ENCODE results near the gene CD72. TPM values are rescaled to one million over a fixed set of nuclear protein-coding genes. Genes with fewer than 3 reads are reported as not detected.
A peak's percentile ranks its signal among the peaks of the same experiment; 100 is the strongest.

CD72 gene
- total and polyA plus RNA-seq, 4 donors: 2.0 to 5.7 (median 3.5) TPM

DNA sequence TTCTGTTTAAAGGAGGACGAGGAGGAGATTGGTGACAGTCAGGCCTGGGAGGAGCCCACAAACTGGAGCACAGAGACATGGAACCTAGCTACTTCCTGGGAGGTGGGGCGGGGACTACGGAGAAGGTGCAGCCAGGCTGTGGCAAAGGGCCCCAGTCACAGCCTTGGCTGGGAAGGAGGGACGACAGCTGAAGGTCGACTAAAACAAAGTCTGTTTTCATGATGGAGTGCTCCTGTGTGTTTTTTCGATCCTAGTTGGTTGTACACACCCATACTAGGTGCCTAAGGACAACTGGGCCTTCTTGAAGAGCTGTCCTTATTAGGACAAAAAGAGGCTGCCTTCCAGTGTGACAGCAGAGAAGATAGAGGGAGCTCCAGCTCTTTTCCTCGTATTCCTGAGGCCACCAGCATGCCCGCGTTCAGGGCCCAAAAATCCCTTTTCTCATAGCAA lies 42.8 kb upstream of the CD72 start:
- Histone ChIP-seq H3K27me3 (ENCODE audit: control insufficient read depth in 4 of 4, insufficient read depth in 4 of 4, low read length in 3 of 4) (no peaks in the 10 kb centered on the region), H3K9me3 (ENCODE audit: control insufficient read depth in 4 of 4, low read length in 3 of 4) (no peaks in the 10 kb centered on the region), H3K36me3 (ENCODE audit: control insufficient read depth in 4 of 4, insufficient read depth in 3 of 4, low read depth in 1 of 4, low read length in 3 of 4) (no peaks in the 10 kb centered on the region), H3K27ac (ENCODE audit: low read depth in 1 of 2, low read length in 2 of 2) (no peak overlapping the region), H3K9ac (ENCODE audit: low read depth in 1 of 2, low read length in 2 of 2) (no peak overlapping the region), H3K4me3 (ENCODE audit: low read depth in 1 of 3, low read length in 3 of 3) (no peak overlapping the region), H3K4me1 (ENCODE audit: control insufficient read depth in 4 of 4, insufficient read depth in 4 of 4, low read length in 3 of 4) (peaks cover 4 to 34% (median 12%) of the 10 kb centered on the region in 4 donors)
- TF ChIP-seq GABPA (IDR thresholded peaks at IDR 0.05 in 1 of 2, conservative IDR thresholded peaks at IDR 0.05 in 1 of 2) (no peak), RAD21 (IDR thresholded peaks at IDR 0.05) (peak; percentile 63 to 69), JUND (IDR thresholded peaks at IDR 0.05) (no peak), HNF4A (conservative IDR thresholded peaks at IDR 0.05) (no peak)
- TF ChIP-seq, protein P1, sequence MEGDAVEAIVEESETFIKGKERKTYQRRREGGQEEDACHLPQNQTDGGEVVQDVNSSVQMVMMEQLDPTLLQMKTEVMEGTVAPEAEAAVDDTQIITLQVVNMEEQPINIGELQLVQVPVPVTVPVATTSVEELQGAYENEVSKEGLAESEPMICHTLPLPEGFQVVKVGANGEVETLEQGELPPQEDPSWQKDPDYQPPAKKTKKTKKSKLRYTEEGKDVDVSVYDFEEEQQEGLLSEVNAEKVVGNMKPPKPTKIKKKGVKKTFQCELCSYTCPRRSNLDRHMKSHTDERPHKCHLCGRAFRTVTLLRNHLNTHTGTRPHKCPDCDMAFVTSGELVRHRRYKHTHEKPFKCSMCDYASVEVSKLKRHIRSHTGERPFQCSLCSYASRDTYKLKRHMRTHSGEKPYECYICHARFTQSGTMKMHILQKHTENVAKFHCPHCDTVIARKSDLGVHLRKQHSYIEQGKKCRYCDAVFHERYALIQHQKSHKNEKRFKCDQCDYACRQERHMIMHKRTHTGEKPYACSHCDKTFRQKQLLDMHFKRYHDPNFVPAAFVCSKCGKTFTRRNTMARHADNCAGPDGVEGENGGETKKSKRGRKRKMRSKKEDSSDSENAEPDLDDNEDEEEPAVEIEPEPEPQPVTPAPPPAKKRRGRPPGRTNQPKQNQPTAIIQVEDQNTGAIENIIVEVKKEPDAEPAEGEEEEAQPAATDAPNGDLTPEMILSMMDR (IDR thresholded peaks at IDR 0.05; ENCODE audit: low read depth, low read length, missing input control): peak; percentile 36
- no peak for DNase-seq (ENCODE audit: low spot score)
- 71% methylated on average over 9 of the region's 9 CpGs for WGBS

DNA sequence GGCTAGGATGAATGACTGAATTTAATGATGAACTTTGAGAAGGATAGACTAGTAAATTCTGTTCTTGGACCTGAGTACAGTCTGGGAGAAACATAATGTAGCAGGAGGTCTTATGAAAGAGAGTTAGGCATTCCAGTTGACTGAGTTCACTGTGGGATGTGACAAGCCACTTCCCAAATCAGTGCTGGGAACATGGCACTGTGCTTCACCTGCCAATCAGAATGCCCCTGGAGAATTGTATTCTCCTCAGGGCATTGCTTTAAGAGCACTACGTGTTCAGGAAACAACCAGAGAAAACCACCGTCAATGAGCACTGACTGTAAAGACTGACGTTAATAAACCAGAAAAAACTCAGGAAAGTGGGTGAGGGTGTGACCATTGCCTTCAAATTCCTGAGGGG lies 41.1 kb upstream of the CD72 start:
- H3K36me3 ChIP-seq (ENCODE audit: control insufficient read depth in 4 of 4, insufficient read depth in 3 of 4, low read depth in 1 of 4, low read length in 3 of 4): no peaks in the 10 kb centered on the region
- H3K27me3 ChIP-seq (ENCODE audit: control insufficient read depth in 4 of 4, insufficient read depth in 4 of 4, low read length in 3 of 4): no peaks in the 10 kb centered on the region
- 77% methylated on average over 3 of the region's 3 CpGs for WGBS
- no peaks in the 10 kb centered on the region for H3K9me3 ChIP-seq (ENCODE audit: control insufficient read depth in 4 of 4, low read length in 3 of 4)
- peak overlapping the region in 1 of 2 donors; percentile 1 for H3K9ac ChIP-seq (ENCODE audit: low read depth in 1 of 2, low read length in 2 of 2)
- H3K4me3 ChIP-seq (ENCODE audit: low read depth in 1 of 3, low read length in 3 of 3): peak overlapping the region in 1 of 3 donors; percentile 79
- TF ChIP-seq, protein P2, sequence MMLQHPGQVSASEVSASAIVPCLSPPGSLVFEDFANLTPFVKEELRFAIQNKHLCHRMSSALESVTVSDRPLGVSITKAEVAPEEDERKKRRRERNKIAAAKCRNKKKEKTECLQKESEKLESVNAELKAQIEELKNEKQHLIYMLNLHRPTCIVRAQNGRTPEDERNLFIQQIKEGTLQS (IDR thresholded peaks at IDR 0.05): no peak
- no peak for TF ChIP-seq RAD21 (IDR thresholded peaks at IDR 0.05)
- no peak for TF ChIP-seq NR2F2 (IDR thresholded peaks at IDR 0.05)
- TF ChIP-seq, protein P3, sequence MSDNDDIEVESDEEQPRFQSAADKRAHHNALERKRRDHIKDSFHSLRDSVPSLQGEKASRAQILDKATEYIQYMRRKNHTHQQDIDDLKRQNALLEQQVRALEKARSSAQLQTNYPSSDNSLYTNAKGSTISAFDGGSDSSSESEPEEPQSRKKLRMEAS (IDR thresholded peaks at IDR 0.05): no peak
- no peak for TF ChIP-seq YY1 (IDR thresholded peaks at IDR 0.05)
- TF ChIP-seq, protein P1 (IDR thresholded peaks at IDR 0.05; ENCODE audit: low read depth, low read length, missing input control): no peak
- no peak for TF ChIP-seq FOXA1 (IDR thresholded peaks at IDR 0.05)
- no peak for DNase-seq (ENCODE audit: low spot score)
- H3K4me1 ChIP-seq (ENCODE audit: control insufficient read depth in 4 of 4, insufficient read depth in 4 of 4, low read length in 3 of 4): peaks cover 2 to 24% (median 5%) of the 10 kb centered on the region in 4 donors
- peak overlapping the region in 1 of 2 donors; percentile 99 for H3K27ac ChIP-seq (ENCODE audit: low read depth in 1 of 2, low read length in 2 of 2)

DNA sequence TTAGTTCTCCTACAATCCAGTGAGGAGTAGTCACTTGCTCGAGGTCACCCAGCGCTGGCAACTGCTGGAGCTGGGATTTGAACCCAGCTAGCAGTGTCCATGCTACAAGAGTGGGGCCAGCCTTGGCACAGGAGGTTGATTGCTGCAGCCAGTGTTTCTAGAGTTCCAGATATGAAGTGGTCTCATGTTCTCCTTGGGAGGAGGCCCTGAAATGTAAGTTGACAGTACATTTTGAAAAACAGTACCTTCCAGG lies 40.7 kb upstream of the CD72 start:
- H3K9ac ChIP-seq (ENCODE audit: low read depth in 1 of 2, low read length in 2 of 2): peak overlapping the region; percentile 78 to 91
- WGBS: under 1% methylated on average over 2 of the region's 2 CpGs
- H3K27me3 ChIP-seq (ENCODE audit: control insufficient read depth in 4 of 4, insufficient read depth in 4 of 4, low read length in 3 of 4): no peaks in the 10 kb centered on the region
- H3K4me1 ChIP-seq (ENCODE audit: control insufficient read depth in 4 of 4, insufficient read depth in 4 of 4, low read length in 3 of 4): peaks cover 2 to 24% (median 5%) of the 10 kb centered on the region in 4 donors
- peak overlapping the region; percentile 79 to 87 (median 79) for H3K4me3 ChIP-seq (ENCODE audit: low read depth in 1 of 3, low read length in 3 of 3)
- no peak for DNase-seq (ENCODE audit: low spot score)
- H3K9me3 ChIP-seq (ENCODE audit: control insufficient read depth in 4 of 4, low read length in 3 of 4): no peaks in the 10 kb centered on the region
- peak overlapping the region; percentile 98 to 99 for H3K27ac ChIP-seq (ENCODE audit: low read depth in 1 of 2, low read length in 2 of 2)
- no peaks in the 10 kb centered on the region for H3K36me3 ChIP-seq (ENCODE audit: control insufficient read depth in 4 of 4, insufficient read depth in 3 of 4, low read depth in 1 of 4, low read length in 3 of 4)
- TF ChIP-seq SP1 (IDR thresholded peaks at IDR 0.05) (no peak), RAD21 (IDR thresholded peaks at IDR 0.05) (no peak), EGR1 (IDR thresholded peaks at IDR 0.05; ENCODE audit: low read depth in 2 of 2) (no peak), TAF1 (conservative IDR thresholded peaks at IDR 0.05) (no peak), HNF4G (IDR thresholded peaks at IDR 0.05) (no peak), HNF4A (conservative IDR thresholded peaks at IDR 0.05) (no peak), NR2F2 (IDR thresholded peaks at IDR 0.05) (no peak), YY1 (IDR thresholded peaks at IDR 0.05) (no peak), FOXA1 (IDR thresholded peaks at IDR 0.05) (no peak)
- TF ChIP-seq, protein P4, sequence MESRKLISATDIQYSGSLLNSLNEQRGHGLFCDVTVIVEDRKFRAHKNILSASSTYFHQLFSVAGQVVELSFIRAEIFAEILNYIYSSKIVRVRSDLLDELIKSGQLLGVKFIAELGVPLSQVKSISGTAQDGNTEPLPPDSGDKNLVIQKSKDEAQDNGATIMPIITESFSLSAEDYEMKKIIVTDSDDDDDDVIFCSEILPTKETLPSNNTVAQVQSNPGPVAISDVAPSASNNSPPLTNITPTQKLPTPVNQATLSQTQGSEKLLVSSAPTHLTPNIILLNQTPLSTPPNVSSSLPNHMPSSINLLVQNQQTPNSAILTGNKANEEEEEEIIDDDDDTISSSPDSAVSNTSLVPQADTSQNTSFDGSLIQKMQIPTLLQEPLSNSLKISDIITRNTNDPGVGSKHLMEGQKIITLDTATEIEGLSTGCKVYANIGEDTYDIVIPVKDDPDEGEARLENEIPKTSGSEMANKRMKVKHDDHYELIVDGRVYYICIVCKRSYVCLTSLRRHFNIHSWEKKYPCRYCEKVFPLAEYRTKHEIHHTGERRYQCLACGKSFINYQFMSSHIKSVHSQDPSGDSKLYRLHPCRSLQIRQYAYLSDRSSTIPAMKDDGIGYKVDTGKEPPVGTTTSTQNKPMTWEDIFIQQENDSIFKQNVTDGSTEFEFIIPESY (IDR thresholded peaks at IDR 0.05): no peak
- TF ChIP-seq, protein P1 (IDR thresholded peaks at IDR 0.05; ENCODE audit: low read depth, low read length, missing input control): no peak
- TF ChIP-seq, protein P2 (IDR thresholded peaks at IDR 0.05): no peak
- TF ChIP-seq, protein P3 (IDR thresholded peaks at IDR 0.05): no peak

All from liver (tissue), 9 donors.